ENCODE results near the gene NOP10. TPM values are rescaled to one million over a fixed set of nuclear protein-coding genes. Genes with fewer than 3 reads are reported as not detected.
"Not testable (repeated sequence)": the region's sequence is repeated elsewhere in the genome, so short reads cannot be mapped to it uniquely, and the experiment has no call there.

NOP10 gene
- total RNA-seq, 1 donor from 2014 or later = 134 TPM

DNA sequence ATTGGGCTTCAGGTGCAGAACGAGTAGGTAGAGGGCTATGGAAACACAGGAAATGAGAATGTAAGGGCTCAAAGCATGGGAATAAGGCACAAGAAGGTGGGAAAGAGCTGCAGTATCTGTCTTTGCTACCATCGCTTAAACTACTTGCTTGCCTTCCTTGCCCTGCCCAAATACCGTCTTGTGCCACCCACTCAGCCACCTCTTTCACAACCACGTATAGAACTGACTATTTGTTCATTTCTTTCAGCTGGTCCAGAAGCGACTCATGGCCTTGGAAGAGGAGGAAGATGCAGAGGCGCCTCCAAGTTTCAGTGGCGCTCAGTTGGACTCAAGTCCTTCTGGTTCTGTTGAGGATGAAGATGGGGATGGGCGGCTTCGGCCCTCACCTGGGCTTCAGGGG, 12.3 kb upstream of the NOP10 start:
- Mint-ChIP-seq H3K9me3 (ENCODE audit: low read depth) (no peaks in the 10 kb centered on the region), H3K4me1 (ENCODE audit: low read depth) (peaks cover 3% of the 10 kb centered on the region), H3K27me3 (no peaks in the 10 kb centered on the region), H3K36me3 (ENCODE audit: insufficient read depth) (peaks cover 11% of the 10 kb centered on the region), H3K27ac (no peak overlapping the region), H3K4me3 (ENCODE audit: low read depth) (no peak overlapping the region)
- TF ChIP-seq, protein P1, sequence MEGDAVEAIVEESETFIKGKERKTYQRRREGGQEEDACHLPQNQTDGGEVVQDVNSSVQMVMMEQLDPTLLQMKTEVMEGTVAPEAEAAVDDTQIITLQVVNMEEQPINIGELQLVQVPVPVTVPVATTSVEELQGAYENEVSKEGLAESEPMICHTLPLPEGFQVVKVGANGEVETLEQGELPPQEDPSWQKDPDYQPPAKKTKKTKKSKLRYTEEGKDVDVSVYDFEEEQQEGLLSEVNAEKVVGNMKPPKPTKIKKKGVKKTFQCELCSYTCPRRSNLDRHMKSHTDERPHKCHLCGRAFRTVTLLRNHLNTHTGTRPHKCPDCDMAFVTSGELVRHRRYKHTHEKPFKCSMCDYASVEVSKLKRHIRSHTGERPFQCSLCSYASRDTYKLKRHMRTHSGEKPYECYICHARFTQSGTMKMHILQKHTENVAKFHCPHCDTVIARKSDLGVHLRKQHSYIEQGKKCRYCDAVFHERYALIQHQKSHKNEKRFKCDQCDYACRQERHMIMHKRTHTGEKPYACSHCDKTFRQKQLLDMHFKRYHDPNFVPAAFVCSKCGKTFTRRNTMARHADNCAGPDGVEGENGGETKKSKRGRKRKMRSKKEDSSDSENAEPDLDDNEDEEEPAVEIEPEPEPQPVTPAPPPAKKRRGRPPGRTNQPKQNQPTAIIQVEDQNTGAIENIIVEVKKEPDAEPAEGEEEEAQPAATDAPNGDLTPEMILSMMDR (IDR thresholded peaks at IDR 0.05; ENCODE audit: unreplicated experiment) = no peak
- no peak for DNase-seq (ENCODE audit: low spot score, unreplicated experiment)

DNA sequence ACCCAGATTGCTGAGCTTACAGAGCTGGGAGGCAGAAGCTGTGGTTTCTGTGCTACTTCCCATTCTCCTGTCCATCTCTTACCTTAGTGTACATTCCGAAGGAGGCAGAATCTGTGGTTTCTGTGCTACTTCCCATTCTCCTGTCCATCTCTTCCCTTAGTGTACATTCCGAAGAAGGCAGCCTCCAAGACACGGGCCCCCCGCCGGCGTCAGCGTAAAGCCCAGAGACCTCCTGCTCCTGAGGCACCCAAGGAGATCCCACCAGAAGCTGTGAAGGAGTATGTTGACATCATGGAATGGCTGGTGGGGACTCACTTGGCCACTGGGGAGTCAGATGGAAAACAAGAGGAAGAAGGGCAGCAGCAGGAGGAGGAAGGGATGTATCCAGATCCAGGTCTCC, 11.3 kb upstream of the NOP10 start:
- no peak for DNase-seq (ENCODE audit: low spot score, unreplicated experiment)
- TF ChIP-seq, protein P1 (IDR thresholded peaks at IDR 0.05; ENCODE audit: unreplicated experiment) = no peak
- H3K4me1 Mint-ChIP-seq (ENCODE audit: low read depth) = peaks cover 3% of the 10 kb centered on the region
- H3K27ac Mint-ChIP-seq = no peak overlapping the region
- no peaks in the 10 kb centered on the region for H3K27me3 Mint-ChIP-seq
- H3K36me3 Mint-ChIP-seq (ENCODE audit: insufficient read depth) = peaks cover 9% of the 10 kb centered on the region
- H3K4me3 Mint-ChIP-seq (ENCODE audit: low read depth) = no peak overlapping the region
- no peaks in the 10 kb centered on the region for H3K9me3 Mint-ChIP-seq (ENCODE audit: low read depth)

DNA sequence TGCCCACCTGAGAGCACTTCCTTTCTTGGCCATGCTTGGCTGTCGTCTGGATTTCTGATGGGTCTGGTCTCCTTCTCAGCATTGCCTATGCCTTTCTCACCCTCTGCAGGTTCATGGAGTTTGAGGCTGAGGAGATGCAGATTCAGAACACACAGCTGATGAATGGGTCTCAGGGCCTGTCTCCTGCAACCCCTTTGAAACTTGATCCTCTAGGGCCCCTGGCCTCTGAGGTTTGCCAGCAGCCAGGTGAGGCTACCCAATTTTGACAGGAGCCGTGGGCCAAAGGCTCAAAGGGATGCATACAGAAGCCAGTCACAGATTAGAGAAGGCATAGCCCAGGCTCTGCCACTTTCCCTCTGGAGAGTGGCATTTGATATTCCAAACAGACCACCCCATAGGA, 10.7 kb upstream of the NOP10 start:
- DNase-seq (ENCODE audit: low spot score, unreplicated experiment) = no peak
- H3K27ac Mint-ChIP-seq = peak overlapping the region; percentile 18
- peaks cover 3% of the 10 kb centered on the region for H3K4me1 Mint-ChIP-seq (ENCODE audit: low read depth)
- TF ChIP-seq, protein P1 (IDR thresholded peaks at IDR 0.05; ENCODE audit: unreplicated experiment) = no peak
- no peaks in the 10 kb centered on the region for H3K9me3 Mint-ChIP-seq (ENCODE audit: low read depth)
- peaks cover 4% of the 10 kb centered on the region for H3K36me3 Mint-ChIP-seq (ENCODE audit: insufficient read depth)
- H3K4me3 Mint-ChIP-seq (ENCODE audit: low read depth) = no peak overlapping the region
- H3K27me3 Mint-ChIP-seq = no peaks in the 10 kb centered on the region

DNA sequence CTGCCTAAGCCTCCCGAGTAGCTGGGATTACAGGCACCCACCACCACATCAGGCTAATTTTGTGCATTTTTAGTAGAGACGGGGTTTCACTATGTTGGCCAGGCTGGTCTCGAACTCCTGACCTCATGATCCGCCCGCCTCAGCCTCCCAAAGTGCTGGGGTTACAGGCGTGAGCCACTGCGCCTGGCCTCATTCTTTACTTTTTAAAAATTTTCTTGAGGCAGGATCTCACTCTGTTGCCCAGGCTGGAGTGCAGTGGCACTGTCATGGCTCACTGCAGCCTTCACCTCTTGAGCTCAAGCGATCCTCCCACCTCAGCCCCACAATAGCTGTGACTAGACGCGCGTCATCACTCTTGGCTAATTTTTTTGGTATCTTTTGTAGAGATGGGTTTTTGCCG, 10.1 kb upstream of the NOP10 start:
- not testable (repeated sequence) for H3K9me3 Mint-ChIP-seq (ENCODE audit: low read depth); H3K27me3 Mint-ChIP-seq; H3K4me3 Mint-ChIP-seq (ENCODE audit: low read depth); DNase-seq (ENCODE audit: low spot score, unreplicated experiment); H3K4me1 Mint-ChIP-seq (ENCODE audit: low read depth); H3K36me3 Mint-ChIP-seq (ENCODE audit: insufficient read depth)
- peak overlapping the region; percentile 20 for H3K27ac Mint-ChIP-seq

DNA sequence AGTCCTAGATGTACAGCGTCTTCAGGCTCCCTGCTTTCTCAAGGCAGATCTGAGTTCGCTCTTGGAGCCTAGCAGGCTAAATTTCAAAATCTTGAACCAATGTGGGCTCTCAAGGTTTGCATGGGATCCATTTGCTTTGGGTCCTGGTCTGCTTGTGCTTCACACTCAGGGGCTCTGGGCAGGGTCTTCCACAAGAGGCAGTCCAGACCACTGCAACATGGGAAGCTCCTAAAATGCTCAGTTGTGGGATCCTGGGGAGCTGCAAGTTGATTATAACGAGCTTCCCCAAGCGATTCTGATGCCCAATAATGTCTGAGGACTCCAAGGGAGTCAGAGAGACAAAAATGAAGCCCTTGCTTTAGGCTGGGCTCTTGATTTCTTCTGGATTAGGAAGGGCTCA, 6.8 kb upstream of the NOP10 start:
- Mint-ChIP-seq H3K9me3 (ENCODE audit: low read depth) (no peaks in the 10 kb centered on the region), H3K36me3 (ENCODE audit: insufficient read depth) (peaks cover 2% of the 10 kb centered on the region), H3K27me3 (peaks cover 3% of the 10 kb centered on the region), H3K4me3 (ENCODE audit: low read depth) (no peak overlapping the region), H3K27ac (no peak overlapping the region), H3K4me1 (ENCODE audit: low read depth) (peaks cover 3% of the 10 kb centered on the region)
- TF ChIP-seq, protein P1 (IDR thresholded peaks at IDR 0.05; ENCODE audit: unreplicated experiment) = no peak
- no peak for DNase-seq (ENCODE audit: low spot score, unreplicated experiment)

DNA sequence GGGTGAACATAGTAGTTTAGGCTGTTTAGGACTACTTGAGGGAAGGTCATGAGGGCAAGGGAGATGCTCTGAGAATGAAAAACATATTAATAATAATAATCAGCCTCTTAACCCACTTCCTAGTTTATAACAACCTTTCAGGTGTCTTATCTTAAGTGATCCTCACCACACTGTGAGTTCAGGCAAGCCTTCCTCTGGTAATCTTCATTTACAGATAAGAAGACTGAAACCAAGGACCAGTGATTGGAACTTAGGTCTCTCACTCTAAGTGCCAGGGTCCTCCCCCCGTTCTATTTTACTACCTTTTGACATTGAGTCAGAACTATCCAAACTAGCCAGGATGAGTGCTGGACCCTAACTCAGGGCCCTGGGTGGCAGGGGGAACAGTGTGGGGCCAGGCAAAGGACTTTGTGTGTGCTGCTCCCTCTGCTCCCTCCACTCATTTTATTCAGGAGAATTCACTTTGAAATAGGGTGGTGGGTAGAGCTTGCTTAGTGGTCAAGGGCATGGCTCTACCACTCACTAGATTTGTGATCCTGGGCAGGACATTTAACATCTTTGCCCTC, 5.9 kb upstream of the NOP10 start:
- peaks cover 3% of the 10 kb centered on the region for H3K27me3 Mint-ChIP-seq
- DNase-seq (ENCODE audit: low spot score, unreplicated experiment) = no peak
- H3K27ac Mint-ChIP-seq = no peak overlapping the region
- peaks cover 2% of the 10 kb centered on the region for H3K36me3 Mint-ChIP-seq (ENCODE audit: insufficient read depth)
- TF ChIP-seq, protein P1 (IDR thresholded peaks at IDR 0.05; ENCODE audit: unreplicated experiment) = no peak
- no peak overlapping the region for H3K4me3 Mint-ChIP-seq (ENCODE audit: low read depth)
- peaks cover 3% of the 10 kb centered on the region for H3K4me1 Mint-ChIP-seq (ENCODE audit: low read depth)
- no peaks in the 10 kb centered on the region for H3K9me3 Mint-ChIP-seq (ENCODE audit: low read depth)

Data from progenitor cell of endocrine pancreas (in vitro differentiated cells).